GM12864 (cell line): Measurements from ENCODE around the gene RAMAC.

Source experiments
- DNase-seq: peaks from one replicate; pipeline ENCODE4 v3.0.0-alpha.2; 2011; ENCODE audit warnings: low read depth
- H3K4me3 ChIP-seq: 2 replicates; pipeline ENCODE4 v1.5.1; 2011; ENCODE audit warnings: mild to moderate bottlenecking, low read depth, low read length, control low read depth
- CTCF ChIP-seq: IDR thresholded peaks from 2 replicates; pipeline ENCODE4 v1.5.1; 2011; ENCODE audit warnings: low read depth, mild to moderate bottlenecking, moderate library complexity, low read length, control low read depth, inconsistent platforms; ENCODE audit errors: missing control alignments

RAMAC gene

GRCh38 chr15:82944821-82945220, 41.2 kb upstream of the RAMAC start:
- DNase-seq: no peak
- no peak for TF ChIP-seq CTCF
- no peak overlapping the region for H3K4me3 ChIP-seq

- no peak for DNase-seq
Observed at GRCh38 chr15:82945326-82945725, 40.7 kb upstream of the RAMAC start.

GRCh38 chr15:82946155-82946701, 39.8 kb upstream of the RAMAC start:
- DNase-seq: no peak
- no peak for TF ChIP-seq CTCF
- no peak overlapping the region for H3K4me3 ChIP-seq

More at GRCh38 chr15:82945326-82945725, 40.7 kb upstream of the RAMAC start:
- no peak for TF ChIP-seq CTCF
- no peak overlapping the region for H3K4me3 ChIP-seq

DNA sequence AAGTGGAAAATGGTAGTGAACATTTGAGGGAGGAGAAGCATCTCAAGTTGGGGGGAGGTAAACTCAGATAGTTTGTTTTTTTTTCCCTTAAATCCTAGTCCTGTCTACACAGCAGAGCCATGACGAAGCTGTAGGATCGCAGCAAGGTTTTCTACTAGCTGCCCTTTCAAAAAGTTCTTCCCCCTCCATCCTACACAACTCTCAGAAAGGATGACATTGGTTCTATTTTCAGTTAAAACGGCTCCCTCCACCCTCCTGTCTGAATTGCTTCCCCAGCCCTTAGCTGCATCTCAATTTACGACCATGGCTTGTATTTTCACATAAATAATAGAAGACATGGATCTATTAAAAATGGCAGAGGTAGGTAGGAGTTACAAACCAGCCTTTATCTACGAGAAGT, 35.7 kb upstream of the RAMAC start:
- no peak for DNase-seq
- TF ChIP-seq CTCF: no peak
- H3K4me3 ChIP-seq: no peak overlapping the region

- TF ChIP-seq CTCF: no peak
- DNase-seq: peak; percentile 22
- H3K4me3 ChIP-seq: no peak overlapping the region
Observed at GRCh38 chr15:82950746-82951370, 35.2 kb upstream of the RAMAC start.

DNA sequence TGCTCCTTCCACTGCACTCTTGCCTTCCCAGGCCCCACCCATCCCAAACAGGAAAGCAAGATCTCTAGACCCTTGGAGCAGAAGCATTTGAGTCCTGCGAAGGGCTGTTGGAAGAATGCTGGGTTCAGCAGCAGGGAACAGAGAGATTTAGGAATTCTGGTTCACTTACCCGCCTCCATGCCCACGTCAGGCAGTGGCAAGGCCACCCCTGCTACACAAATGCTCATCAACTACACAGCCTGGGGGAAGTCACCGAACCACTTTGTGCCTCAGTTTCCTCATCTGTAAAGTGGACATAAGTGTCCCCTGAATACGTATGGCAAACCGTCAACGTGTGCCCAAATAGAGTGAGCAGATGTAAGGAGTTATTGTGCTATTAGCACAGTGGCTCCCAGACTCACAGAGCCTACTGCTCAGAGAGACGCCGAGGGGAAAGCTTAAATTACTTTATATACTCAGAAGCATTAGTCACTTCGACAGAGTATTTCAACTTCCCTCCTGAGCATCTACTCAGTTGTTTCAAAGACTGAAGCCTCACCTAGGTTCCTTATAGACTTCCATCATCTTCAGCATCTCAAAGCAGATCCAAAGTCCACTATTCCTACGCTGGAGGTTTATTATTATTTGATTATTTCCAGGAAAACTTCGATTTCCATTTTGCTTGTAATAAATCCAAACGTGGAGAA, 34.4 kb upstream of the RAMAC start:
- no peak for DNase-seq
- no peak for TF ChIP-seq CTCF
- H3K4me3 ChIP-seq: no peak overlapping the region; the same call in 1 of the 2 replicates
